HFFc6 (cell line): ENCODE results near the gene KIF17. TPM values are rescaled to one million over a fixed set of nuclear protein-coding genes. Genes with fewer than 3 reads are reported as not detected.
"Not testable (repeated sequence)": the region's sequence is repeated elsewhere in the genome, so short reads cannot be mapped to it uniquely, and the experiment has no call there.

Experiments used
- DNase-seq: peaks from one replicate; pipeline ENCODE4 v3.0.0-alpha.2; 2018
- H3K27ac Mint-ChIP-seq: 2 replicates; pipeline ENCODE4 v1.8.0; 2020; ENCODE audit warnings: mild to moderate bottlenecking, mixed read lengths
- H3K27me3 Mint-ChIP-seq: 2 replicates; pipeline ENCODE4 v1.8.0; 2021; ENCODE audit warnings: mild to moderate bottlenecking, moderate library complexity, mixed read lengths; ENCODE audit not compliant: insufficient read depth
- H3K36me3 Mint-ChIP-seq: 2 replicates; pipeline ENCODE4 v1.8.0; 2021; ENCODE audit warnings: low read depth, mixed read lengths
- H3K4me1 Mint-ChIP-seq: 2 replicates; pipeline ENCODE4 v1.8.0; 2020; ENCODE audit warnings: low read depth, mixed read lengths
- H3K4me3 Mint-ChIP-seq: 2 replicates; pipeline ENCODE4 v1.8.0; 2020; ENCODE audit warnings: mild to moderate bottlenecking, moderate library complexity, mixed read lengths
- H3K9me3 Mint-ChIP-seq: 2 replicates; pipeline ENCODE4 v1.8.0; 2020; ENCODE audit warnings: mild to moderate bottlenecking, mixed read lengths
- total RNA-seq, 6 experiments: library from RNA; stranded (reverse); fragmentation: NEBNext Ultra II Directional; extraction: Animal tissue kit (Norgen Biotek cat#: 25700); gene quantifications; 2 replicates in 1 of 6; 3 replicates in 5 of 6; pipeline ENCODE4 v1.2.3, GENCODE V29; 2021
- TF ChIP-seq, protein P1 (sequence below): fragments of 200-600 bp; sonication (generic); IDR thresholded peaks from 2 replicates; pipeline ENCODE4 v1.5.0; 2021; ENCODE audit warnings: antibody characterized with exemption, mild to moderate bottlenecking

Gene KIF17
- total RNA-seq, 6 experiments from 2014 or later, result 5.8 to 8.1 (median 7.4) TPM

DNA sequence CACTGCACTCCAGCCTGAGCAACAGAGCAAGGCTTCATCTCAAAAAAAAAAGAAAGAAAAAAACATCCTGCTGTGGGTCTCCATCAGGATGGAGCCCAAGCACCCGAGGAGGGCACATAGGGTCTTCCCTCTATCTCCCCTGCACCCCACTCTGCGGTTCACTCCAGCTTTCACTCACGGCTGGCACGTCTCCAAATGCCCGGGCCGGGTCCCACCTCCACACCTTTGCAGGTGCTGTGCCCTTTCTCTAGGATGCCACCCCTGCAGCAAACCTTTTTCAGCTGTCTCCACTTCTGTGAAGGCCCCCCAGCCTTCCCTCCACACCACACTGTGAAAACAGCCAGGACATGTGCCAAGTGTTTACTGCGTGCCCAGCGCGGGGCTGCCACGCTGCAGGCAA lies 34.2 kb downstream of the KIF17 start:
- H3K27ac Mint-ChIP-seq, result no peak overlapping the region

DNA sequence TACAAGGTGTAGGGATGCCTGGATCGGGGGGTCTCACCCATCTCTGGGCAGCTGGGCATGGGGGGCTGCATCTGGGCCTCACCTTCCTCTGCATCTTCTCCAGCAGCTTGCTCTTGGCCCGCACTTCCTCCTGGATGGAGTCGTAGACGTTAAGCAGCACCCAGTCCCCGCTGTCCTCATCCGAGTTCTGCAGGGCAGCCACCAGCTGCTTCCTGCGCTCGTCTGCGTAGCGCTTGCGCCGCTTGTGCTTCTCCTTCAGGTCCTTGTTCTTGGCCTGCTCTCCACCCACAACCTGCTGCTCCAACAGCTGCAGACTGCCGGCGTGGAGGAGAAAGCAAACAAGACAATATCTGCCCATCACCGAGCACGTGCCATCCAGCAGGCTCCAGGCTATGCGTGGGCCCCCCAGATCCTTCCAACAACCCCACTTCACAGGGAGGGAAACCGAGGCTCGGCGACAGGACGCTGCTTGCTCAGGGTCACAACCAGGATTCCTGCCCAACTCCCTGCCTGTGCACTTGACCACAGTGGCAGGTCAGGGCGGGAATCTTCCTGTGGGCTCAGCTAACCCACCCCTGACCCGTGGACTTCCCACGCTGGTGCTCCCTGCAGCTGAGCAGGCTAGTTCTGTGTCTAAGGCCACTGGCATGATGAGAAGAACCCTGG lies 35.1 kb downstream of the KIF17 start:
- no peak for DNase-seq
- no peak overlapping the region for H3K27ac Mint-ChIP-seq
- no peaks in the 10 kb centered on the region for H3K4me1 Mint-ChIP-seq
- TF ChIP-seq, protein P1, sequence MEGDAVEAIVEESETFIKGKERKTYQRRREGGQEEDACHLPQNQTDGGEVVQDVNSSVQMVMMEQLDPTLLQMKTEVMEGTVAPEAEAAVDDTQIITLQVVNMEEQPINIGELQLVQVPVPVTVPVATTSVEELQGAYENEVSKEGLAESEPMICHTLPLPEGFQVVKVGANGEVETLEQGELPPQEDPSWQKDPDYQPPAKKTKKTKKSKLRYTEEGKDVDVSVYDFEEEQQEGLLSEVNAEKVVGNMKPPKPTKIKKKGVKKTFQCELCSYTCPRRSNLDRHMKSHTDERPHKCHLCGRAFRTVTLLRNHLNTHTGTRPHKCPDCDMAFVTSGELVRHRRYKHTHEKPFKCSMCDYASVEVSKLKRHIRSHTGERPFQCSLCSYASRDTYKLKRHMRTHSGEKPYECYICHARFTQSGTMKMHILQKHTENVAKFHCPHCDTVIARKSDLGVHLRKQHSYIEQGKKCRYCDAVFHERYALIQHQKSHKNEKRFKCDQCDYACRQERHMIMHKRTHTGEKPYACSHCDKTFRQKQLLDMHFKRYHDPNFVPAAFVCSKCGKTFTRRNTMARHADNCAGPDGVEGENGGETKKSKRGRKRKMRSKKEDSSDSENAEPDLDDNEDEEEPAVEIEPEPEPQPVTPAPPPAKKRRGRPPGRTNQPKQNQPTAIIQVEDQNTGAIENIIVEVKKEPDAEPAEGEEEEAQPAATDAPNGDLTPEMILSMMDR, result no peak
- no peaks in the 10 kb centered on the region for H3K9me3 Mint-ChIP-seq
- H3K27me3 Mint-ChIP-seq, result no peaks in the 10 kb centered on the region
- peaks cover 7% of the 10 kb centered on the region for H3K36me3 Mint-ChIP-seq
- H3K4me3 Mint-ChIP-seq, result no peak overlapping the region

More for the DNA sequence above, 34.2 kb downstream of the KIF17 start:
- no peaks in the 10 kb centered on the region for H3K9me3 Mint-ChIP-seq
- H3K4me1 Mint-ChIP-seq, result no peaks in the 10 kb centered on the region
- DNase-seq, result no peak
- H3K4me3 Mint-ChIP-seq, result no peak overlapping the region
- peaks cover 7% of the 10 kb centered on the region for H3K36me3 Mint-ChIP-seq
- TF ChIP-seq, protein P1, result no peak
- H3K27me3 Mint-ChIP-seq, result no peaks in the 10 kb centered on the region

DNA sequence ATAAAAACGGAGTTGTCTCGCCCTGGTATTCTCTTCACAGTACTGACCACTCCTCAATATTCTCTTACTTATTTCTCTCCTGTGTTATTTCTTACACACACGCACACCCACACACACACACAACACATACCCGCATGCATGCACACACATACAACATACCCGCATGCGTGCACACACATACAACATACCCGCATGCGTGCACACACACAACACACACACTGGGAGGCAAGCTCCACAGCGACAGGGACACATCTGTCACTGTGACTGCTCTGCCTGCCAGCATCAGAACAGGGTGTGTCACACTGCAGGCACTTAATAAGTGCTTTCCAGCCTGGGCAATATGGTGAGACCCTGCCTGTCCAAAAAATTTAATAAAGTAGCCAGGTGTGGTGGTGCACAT lies 35.8 kb downstream of the KIF17 start:
- TF ChIP-seq, protein P1, result no peak
- no peak overlapping the region for H3K27ac Mint-ChIP-seq

DNA sequence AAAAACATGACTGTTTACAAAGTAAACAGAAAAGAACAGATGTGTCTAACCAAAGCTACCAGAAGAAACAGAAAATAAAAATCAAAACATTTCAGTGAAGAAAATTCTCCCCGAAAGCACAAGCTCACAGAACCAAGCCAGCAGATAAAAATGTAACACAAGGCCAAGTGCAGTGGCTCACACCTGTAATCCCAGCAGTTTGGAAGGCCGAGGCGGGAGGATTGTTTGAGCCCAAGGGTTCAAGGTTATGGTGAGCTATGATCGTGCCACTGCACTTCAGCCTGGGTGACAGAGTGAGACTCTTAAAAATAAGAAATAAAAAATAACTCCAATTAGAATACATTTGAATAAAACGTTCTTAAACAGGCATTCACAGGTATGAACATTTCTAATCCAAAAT lies 37.5 kb downstream of the KIF17 start:
- Mint-ChIP-seq H3K9me3 (no peaks in the 10 kb centered on the region), H3K27me3 (no peaks in the 10 kb centered on the region), H3K27ac (no peak overlapping the region), H3K36me3 (peaks cover 7% of the 10 kb centered on the region; the same call in 1 of the 2 replicates), H3K4me1 (no peaks in the 10 kb centered on the region), H3K4me3 (no peak overlapping the region)
- no peak for DNase-seq
- TF ChIP-seq, protein P1, result no peak

More for the DNA sequence above, 35.8 kb downstream of the KIF17 start:
- Mint-ChIP-seq H3K4me3 (no peak overlapping the region), H3K4me1 (no peaks in the 10 kb centered on the region), H3K9me3 (no peaks in the 10 kb centered on the region), H3K36me3 (peaks cover 7% of the 10 kb centered on the region), H3K27me3 (no peaks in the 10 kb centered on the region)
- no peak for DNase-seq

DNA sequence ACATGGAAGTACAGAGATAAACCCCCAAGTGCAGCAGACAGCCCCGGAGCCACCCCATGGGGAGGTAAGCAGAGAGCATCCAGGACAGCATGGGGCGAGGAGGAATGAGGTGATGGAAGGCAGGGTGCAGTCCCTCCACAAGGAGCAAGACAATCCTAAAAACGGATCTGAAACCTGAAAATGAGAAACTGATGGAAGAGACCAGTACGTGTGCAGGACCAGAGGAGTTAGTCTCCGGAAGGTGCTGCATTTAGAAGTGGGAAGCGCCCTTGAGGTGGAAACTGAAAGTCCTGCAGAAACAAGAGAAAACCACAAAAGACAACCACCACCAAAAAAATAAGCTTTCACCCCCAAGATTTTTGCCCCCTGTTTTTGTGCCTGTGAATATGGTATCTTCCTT lies 39.2 kb downstream of the KIF17 start:
- no peak for DNase-seq
- Mint-ChIP-seq H3K4me1 (no peaks in the 10 kb centered on the region), H3K36me3 (peaks cover 7% of the 10 kb centered on the region; the same call in 1 of the 2 replicates), H3K27me3 (no peaks in the 10 kb centered on the region), H3K4me3 (no peak overlapping the region), H3K27ac (no peak overlapping the region), H3K9me3 (no peaks in the 10 kb centered on the region)
- TF ChIP-seq, protein P1, result no peak

DNA sequence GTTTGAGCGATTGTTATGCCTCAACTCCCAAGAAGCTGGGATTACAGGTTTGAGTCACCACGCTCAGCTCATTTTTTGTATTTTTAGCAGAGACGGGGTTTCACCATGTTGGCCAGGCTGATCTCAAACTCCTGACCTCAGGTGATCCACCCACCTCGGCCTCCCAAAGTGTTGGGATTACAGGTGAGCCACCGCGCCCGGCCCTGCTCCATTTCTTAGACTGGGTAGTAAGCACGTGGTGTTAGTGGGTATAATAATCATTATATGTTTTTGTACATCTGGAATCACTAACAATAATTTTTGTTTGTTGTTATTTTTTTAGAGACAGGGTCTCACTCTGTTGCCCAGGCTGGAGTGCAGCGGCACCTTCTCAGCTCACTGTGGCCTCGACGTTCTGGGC lies 44.2 kb downstream of the KIF17 start:
- H3K27me3 Mint-ChIP-seq, H3K4me1 Mint-ChIP-seq, H3K36me3 Mint-ChIP-seq, H3K9me3 Mint-ChIP-seq, H3K4me3 Mint-ChIP-seq, H3K27ac Mint-ChIP-seq, DNase-seq: not testable (repeated sequence)
